Activated CD4-positive, alpha-beta T cell treated with anti-CD3 and anti-CD28 coated beads, Interleukin-2, amount 50 U/mL, for 4 hours (primary cell): ENCODE data around the gene KCNQ1.

Experiments
- DNase-seq, 2 experiments: peaks; one replicate each; pipeline ENCODE4 v3.0.0-alpha.2; 2020

Gene KCNQ1

DNA sequence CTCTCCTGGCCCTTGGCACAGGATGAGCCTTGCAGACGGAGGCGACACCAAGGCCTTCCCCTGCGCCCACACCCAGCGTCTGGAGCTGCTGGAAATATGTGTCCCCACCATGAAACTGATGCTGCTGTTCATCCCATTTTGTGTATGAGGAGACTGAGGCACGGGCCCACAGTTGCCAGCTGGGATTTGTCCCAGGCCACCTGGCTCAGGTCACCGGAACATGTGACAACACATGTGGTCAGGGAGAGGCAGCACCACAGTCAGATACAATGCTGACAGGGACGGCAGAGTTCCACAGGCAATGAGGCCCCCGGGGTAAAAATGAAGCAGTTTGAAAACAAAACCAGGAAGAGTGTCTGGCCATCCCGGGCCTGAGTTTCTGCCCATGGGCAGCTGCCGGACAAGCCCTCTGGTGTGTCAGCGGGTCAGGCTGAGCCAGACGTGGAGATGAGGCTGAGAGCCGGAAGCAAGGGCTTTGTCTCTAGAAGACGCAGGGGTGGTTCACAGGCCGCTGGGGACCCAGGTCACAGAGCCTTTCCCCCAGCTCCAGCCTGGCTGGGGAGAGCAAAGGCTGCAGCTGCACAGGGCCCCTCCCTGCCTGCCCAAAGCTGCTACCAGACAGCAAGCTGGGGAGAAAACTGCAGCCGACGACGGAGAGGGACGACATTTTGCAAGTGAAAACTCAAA lies 360.0 kb downstream of the KCNQ1 start:
- no peak for DNase-seq

DNA sequence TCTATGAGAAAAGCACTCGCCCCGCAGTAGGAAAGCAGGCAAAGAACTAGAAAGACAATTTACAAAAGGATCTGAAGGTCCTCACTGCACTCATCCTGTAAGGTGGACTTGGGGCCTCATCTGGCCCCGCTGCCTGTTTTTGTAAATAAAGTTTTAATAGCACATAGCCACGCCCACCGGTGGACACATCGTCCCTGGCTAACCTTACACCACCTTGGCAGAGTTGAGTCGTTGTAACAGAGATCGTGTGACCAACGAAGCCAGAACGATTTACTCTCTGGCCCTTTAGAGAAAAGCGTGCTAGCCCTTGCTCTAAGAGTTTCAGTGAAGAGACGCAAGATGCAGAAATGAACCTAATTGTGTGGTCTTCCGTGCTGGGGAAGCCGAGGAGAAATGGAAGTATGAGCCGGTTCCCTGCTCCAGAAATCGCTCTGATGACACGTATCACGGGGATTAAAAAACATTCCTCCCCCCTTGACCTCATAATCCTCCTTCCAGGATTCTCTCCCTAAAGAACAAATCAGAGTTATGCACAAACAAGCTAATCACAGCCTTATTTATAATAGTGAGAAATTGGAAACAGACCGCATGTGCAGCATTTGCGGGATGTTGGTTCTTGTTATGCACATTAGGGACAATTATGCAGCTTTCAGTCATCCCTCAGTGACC lies 360.7 kb downstream of the KCNQ1 start:
- DNase-seq: no peak

DNA sequence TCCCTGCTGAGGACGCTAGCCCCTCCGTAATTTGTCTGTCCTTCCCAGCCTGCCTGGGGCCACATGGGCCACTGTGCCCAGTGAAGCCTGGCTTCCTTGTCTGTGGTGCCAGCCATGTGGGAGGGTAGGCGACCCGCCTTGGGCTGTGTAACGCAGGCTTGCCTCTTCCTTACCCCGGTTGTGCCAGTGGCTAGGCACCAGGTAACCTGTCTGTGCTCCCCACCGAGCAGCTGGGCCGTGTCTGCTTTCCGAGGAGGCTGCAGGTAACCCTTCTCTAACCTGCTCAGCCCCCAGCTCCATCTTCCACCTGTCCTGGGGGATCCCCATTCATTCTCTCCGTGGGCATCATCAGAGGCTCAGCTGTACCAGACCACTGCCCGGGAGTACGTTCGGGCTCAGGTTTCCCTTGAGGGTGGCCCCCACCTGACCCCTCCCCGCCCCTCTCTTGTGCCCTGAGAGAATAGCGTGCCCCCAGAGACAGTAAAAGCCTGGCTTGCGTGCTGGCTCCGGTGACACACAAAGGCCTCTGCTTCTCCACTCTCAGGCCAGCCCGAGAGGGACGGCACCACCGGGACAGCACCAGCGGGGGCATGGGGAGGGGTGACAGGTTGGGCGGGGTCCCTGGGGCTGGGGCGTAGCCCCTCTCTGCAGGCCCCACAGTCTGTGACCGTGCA lies 361.7 kb downstream of the KCNQ1 start:
- DNase-seq: no peak

DNA sequence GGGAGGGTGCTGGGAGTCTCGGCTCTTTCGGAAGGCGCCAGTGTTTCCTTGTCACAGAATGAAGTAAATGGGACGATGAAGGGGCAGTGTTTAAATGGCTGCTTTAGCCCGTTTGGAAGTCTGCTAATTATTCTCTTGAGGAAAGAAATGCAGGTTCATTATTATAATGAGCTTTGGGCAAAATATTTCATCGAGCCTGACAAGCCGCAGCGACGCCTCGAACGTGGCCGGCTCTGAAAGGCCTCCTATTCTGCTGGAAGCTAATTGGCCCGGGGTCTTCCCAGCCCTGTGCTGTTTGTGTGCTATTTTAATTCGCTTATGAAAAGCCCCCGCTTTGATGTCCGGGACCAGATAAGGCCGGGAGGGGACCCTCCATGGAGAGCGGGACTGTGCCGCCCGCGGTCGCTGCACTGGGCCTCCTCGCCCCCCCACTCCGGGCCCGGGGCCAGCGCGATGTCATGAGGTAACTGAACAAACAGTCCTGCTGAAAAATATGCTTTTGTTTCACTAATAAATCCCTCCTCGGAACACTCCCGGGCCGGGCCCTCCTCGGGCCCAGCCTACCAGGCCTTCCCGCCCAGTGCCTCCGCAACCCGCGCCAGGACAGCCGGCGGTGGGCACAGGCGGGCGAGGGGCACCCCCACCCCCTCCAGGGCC lies 362.3 kb downstream of the KCNQ1 start:
- DNase-seq: no peak

DNA sequence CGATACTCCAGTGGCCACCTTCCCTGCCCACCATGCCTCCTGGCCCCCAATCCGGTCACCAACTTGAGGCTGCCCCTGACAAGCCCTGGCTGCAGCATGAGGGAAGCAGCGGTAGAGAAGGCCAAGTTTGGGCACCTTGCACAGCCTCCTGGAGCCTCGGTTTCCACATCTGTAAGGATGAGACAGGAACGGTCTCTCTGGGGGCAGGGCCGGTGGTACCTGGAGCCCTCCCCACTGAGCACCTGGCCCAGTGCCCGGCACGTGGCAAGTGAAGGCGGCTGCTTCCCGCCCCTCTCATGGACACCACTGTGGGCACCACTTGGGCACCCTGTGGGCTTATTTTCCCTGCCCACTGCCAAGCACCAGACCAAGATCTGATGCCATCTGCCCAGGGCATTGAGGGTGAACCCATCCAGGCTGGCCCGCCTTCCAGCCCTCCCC lies 363.0 kb downstream of the KCNQ1 start:
- no peak for DNase-seq

DNA sequence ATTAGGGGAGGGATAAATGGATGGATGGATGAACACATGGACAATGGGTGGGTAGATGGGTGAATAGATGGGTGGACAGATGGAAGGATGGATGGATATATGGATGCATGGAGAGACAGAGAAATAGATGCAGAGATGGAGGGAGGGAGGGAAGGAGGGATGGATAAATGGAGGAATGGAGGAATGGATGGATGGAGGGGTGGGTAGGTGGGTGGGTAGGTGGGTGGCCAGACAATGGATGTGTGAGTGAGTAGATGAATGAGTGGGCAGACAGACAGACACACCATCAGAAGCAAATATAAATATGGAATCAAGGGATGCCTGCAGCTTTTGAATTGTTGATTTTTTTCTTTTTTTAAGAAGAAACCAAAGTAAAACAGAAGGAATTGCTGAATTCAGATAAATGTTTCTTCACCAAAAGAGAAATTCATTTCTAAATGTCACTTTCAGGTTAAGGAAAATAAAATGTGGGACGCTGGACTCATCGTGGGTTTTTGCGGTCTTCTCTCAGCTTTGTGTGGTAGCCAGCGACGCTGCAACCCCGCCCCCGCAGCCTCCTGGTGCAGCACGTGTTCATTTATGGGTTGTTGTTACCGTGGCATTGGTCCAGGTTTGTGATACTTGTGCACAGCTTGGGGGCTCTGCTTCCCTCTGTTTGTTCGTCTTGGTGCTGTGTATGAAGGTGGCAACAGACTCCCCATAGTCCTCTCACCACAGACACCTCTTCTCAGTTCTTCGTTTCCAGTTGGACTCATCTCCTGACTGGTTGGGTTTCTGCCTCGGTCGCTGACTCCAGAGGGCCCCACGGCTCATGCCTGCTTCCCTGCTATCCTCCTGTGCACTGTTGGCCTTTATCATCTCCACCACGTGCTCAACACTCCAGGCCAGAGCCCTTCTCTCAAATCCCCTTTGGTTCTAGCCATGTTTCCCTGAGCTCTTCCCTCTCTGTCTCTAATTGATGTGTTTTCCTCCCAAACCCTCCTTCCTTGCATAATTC lies 364.3 kb downstream of the KCNQ1 start:
- no peak for DNase-seq

DNA sequence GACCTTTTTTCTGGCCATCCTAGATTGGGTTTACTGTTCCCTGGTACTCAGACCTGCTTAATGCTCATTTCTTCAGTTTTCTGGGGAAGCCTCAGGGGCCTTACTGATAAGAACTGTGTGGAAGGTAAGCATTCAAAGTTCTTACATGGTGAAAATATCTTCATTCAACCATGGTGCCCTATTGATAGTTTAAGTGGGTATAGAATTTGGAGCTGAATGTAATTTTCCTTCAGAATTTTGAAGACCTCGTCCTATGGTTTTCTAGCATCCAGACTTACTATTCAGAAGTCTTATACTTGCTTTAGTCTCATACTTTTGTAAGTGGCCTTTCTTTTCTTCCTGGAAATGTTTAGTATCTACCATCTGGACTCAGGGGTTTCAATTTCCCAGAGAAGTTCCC lies 365.0 kb downstream of the KCNQ1 start:
- DNase-seq: no peak

DNA sequence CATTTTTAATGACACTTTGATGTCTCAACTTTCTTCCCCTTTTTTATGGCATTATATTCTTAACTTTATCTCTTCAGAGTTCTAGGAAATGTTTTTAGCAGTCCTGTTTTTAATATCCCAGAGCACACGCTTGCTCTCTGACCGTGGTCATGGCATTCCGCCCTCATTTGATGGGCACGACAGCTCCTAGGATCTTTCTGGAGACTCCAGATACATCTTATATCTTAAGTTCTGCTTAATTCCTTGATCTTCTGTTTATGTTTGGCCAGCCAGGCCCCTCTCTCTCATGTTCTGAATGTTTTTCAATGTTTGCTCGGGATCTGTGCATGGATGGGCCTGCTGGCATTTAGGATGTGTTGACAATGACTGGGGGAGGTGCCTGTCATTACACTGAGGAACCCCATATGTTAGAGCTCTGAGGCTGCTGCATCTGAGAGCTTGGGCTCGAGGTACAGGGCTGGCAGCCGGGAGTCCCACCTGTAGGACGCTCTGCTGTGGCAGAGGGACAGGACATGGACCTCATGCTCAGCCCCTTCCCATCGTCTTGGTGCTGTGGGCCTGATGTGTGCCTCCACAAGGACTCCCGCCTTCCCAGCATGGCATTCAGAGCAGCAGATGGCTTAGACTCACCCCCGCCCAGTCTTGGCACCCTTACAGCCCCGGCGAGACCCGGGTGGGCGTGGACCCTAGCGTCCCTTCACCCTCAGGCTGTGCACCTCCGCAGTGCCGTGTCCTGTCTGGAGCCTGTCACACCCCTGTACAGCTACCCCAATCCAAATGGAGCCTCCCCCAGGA lies 365.8 kb downstream of the KCNQ1 start:
- no peak for DNase-seq

DNA sequence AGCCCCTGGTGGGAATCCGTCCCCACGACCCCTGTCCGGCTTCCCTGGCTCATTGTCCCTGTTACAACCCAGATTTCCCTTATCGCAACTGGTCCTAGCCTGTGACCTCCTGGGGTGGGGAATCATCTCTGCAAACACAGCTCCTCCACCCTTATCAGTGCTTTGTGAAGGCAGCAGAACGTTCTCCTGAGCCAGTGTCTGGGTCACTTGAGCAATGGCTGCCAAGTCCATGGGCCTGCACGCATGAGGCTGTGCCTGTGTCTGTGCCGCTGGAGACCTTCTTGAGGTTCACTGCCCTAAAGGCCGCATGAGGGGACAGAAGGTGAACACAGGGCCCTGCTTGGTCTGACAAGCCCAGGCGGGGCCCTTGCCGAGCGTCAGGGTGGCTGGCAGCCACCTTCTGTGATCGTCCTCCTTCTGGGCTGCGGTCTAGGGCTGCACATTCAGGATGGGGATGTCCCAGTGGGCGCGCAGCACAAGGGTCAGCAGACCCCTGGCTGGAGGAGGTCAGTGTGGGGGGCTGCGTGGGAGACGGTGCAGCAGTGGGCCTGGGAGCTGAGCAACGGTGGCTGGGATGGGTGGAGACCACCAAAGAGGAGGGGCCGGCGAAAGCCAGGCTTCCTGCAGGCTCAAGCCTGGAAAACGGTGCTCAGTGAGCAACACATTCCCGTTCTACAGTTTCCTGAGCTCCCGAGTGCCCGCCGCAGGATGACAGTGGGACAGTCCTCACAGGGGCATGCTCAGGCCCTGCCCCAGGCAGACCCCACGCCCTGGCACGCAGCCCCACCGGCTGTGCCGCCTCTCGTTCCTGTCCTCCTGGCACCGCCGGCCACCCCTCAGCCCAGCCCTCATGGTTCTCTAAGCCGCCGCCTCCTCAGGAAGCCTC lies 366.6 kb downstream of the KCNQ1 start:
- no peak for DNase-seq

DNA sequence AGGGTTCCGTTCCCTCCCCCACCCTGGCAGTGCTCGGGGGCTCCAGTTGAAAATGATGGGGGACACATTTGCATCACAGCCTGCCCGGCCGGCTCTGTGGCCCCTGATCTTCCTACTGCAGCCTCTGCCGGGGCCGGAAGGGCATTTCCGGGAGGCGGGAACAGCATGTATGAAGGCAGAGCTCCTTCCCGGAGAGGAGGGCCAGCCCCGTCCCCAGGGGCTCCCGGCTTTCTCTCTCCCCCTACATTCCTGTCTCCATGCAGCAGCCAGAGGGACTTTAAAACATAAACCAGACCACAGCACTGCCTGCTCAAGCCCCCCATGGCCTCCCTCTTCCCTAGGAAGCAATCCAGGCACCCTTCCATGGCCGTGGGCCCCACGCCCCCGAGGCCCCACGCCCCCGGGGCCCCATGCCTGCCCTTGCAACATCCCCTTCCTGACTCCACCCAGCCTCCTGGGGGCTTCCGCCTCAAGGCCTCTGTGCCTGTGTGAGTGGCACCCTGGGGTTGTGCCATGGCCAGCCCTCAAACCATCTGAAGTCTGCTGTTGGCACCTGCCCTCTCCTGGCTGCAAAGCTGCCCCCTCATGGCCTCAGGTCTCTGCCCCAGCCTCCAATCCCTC lies 367.7 kb downstream of the KCNQ1 start:
- no peak for DNase-seq

DNA sequence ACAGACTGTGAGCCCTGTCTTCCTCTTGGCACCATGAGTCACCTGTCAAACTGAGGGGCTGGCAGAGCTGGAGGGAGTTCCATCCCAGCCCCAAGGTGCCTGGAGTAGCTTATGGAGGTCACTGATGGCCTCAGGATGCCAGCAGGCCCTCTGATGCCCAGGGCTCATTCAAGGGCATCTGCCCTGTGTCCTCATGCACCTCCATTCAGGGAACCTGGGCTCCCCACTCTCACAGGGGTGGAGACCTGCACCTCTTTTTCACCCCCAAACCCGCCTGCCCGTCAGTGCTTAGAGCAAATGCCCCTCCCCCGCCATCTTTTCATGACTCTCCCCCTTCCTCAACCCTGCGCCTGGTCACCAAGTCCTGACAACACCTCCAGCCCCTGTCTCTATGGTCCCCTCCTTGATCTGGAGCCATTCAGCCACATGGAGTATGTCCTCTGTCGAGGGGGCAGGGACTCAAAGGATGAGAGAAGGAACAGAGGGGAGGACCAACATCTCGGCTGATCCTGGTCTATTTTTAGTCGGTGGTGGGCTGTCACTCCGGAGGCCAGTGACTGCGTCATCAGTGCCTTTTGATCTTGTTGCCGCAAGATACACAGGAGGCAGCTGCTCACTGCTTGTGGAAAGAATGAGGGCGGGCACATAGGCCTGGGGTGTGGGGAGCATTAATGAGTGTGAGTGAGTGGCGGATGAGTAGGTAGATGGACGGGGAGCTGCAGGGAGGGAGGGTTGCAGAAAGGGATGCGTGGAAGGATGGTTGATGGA lies 368.5 kb downstream of the KCNQ1 start:
- no peak for DNase-seq

DNA sequence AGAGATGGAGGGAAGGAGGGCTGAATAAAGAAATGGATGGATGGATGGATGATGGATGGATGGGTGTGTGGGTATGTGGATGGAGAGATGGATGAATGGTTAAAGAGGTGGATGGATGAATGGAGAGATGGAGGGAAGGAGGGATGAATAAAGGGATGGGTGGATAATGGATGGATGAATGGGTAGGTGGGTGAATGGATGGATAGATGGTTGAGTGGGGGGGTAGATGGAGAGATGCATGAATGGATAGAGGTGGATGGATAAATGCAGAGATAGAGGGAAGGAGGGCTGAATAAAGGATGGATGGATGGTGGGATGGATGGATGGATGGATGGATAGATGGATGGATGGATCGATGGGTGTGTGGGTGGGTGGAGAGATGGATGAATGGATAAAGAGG lies 369.2 kb downstream of the KCNQ1 start:
- DNase-seq: no peak

DNA sequence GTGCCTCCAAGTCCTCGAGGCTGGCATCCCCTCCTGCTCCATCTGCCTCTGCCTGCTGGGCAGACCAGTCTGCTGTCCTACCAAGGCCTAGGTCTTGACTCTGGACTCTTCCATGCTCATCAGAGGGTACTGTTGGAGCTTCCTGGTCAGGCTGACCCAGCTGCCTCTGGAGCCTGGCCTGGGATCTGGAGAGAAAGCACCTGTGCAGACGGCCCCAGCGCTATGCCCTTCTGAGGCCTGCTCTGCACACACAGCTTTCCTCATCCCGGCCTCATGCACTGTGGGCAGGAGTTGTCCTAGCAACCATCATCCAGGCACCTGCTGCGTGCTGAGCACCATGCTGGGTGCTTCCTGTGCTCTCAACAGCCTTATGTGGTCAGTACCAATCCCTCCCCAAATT lies 369.9 kb downstream of the KCNQ1 start:
- DNase-seq: no peak

DNA sequence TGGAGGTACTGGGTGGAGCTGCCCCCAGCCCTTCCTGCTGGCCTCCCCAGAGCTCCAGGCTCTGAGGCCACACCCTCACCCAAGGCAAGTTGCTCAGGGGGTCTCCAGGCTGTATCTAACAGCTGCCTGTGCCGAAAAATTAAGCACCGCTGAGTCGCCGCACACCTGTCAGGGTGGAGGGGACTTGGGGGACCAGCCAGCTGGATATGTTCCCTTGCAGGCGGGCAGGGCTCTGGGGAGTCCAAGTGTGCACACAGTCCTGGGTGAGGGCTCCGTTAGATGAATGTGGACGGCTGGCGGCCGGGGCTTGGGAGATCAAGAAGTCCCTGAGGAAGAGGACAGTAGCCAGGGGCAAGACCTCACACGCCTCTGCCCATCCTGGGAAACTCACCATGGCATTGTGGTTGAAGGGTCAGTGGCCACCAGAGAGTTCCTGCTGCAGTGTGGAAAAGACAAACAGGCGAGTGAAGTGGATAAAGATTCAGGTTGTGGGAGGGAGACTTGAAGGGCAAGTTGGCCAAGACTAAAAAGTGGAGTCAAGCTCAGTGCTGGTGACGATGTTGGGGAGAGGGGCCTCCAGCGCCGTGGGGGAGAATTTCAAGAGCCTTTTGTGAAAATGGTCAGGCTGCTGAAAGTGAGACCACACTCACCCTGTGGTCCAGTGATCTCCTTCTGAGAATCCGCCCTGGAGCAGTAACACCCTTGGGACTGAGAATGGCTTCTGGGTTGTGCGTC lies 371.1 kb downstream of the KCNQ1 start:
- DNase-seq: no peak

DNA sequence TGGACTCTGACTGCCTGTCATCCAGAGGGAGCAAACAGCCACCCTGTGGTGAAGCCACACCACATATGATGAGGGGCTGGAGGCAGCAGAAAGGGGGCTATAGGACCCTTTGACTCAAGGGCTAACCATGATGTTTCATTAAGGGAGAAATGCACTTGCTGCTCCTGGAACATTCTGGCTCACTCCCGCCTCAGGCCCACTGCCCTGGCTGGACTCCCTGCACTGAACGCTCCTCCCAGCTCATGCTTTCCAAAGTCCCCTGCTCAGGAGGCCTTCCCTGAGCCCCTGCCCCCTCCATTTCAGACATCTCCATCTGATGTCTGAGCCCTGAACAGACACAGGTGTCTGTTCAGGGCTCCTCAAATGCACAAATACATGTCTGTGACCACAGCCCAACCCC lies 371.7 kb downstream of the KCNQ1 start:
- DNase-seq: no peak

DNA sequence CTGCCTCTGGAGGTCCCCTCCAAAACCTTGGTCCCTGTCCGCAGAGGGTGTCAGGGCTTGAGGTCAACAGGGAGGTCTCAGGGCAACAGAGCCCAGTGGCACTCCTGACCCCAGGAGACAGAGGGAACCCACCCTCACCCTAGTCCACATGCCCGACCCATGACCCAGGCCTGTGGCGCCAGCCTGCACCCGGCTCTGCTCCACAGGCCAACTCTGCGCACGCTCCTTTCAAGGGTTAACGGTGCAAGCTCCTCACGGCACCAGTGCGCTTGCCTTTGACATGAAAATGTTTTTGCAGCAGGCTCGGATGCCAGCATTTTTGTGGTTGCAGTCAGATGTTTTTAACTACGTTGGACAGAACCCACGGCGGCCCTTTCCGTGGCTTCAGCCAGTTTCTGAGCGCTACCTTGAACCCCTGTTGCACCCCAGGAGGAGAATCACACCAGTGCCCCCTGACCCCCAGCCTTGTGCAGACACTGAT lies 372.2 kb downstream of the KCNQ1 start:
- DNase-seq: no peak

DNA sequence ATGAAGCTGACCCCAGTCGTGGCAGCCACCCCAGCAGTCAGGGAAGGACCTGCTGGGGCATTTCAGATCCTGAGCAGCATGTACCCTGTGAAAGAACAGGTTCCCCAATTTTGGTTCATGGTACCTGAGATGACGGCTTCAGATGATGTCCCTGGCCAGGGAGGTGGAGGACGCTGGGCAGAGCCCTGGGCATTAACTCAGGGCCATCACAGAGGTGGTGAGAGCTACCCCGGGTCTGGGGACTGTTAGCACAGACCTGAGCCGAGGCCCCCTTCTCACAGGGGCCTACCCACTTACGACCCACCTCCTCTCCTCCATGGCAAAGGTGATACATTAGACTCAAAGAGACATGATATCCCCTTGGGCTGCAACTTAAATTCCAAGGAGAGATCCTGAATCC lies 372.6 kb downstream of the KCNQ1 start:
- DNase-seq: no peak

DNA sequence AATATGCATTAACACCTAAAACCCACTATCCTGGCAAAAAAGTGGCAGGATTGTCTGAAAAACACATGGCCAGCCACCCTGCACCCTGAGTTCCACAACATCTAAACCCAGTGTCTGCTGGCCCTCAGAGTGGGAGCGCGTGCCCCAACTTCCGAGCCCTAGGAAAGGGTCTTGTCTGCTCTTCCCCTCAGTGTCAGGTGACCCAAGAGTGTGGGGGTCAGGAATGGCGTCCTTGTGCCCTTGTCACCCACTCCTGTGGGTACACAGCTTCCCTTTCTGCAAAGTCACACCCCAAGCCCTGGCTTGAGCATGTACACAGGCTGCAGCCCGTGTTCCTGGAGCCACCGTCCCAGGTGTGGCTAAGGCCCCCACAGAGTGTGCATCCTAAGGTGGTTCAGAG lies 373.2 kb downstream of the KCNQ1 start:
- DNase-seq: no peak
